Left lung (tissue), 10 donors: ENCODE measurements around the gene IPO5. TPM values are rescaled to one million over a fixed set of nuclear protein-coding genes. Genes with fewer than 3 reads are reported as not detected.
A peak's percentile ranks its signal among the peaks of the same experiment; 100 is the strongest.

Experiments used
- ATAC-seq: fragments of 200-7000 bp; cut with Tn5 transposase; one replicate; pipeline ENCODE4 v1.9.1; 2020; ENCODE audit warnings: moderate library complexity
- DNase-seq, 4 donors: peaks; one replicate each; pipeline ENCODE4 v3.0.0-alpha.2; 2013 to 2020
- H3K27ac ChIP-seq, 2 donors: fragments of 200-600 bp; sonication (generic) in 1 of 2; one replicate each; pipeline versions ENCODE4 v1.5.0 to v1.8.0; 2020 to 2021
- H3K27me3 ChIP-seq, 2 donors: fragments of 200-600 bp; sonication (generic) in 1 of 2; one replicate each; pipeline versions ENCODE4 v1.5.0 to v1.8.0; 2020 to 2021
- H3K36me3 ChIP-seq, 2 donors: fragments of 200-600 bp; sonication (generic) in 1 of 2; one replicate each; pipeline versions ENCODE4 v1.5.0 to v1.8.0; 2020 to 2021
- H3K4me1 ChIP-seq, 2 donors: fragments of 200-600 bp; one replicate each; pipeline ENCODE4 v1.8.0; 2021
- H3K4me3 ChIP-seq, 2 donors: fragments of 200-600 bp; sonication (generic) in 1 of 2; one replicate each; pipeline versions ENCODE4 v1.5.0 to v1.8.0; 2020 to 2021; ENCODE audit warnings: mild to moderate bottlenecking in 1 of 2
- H3K9me3 ChIP-seq, 2 donors: fragments of 200-600 bp; sonication (generic) in 1 of 2; one replicate each; pipeline versions ENCODE4 v1.5.0 to v1.8.0; 2020 to 2021
- intact Hi-C, 2 donors: fragments of 100-400 bp; cut with DNase I; formaldehyde crosslinking; loops; one replicate each; pipeline versions ENCODE4 v1.11.2 to v1.14.2; 2022
- polyA plus RNA-seq, 6 donors: library from polyadenylated mRNA; unstranded; fragments of 120-200 nt; gene quantifications; one replicate each; pipeline ENCODE4 v1.2.1, GENCODE V29; 2013; ENCODE audit not compliant: insufficient read length in 6 of 6
- total RNA-seq, 2 donors: library from RNA; stranded (reverse); fragmentation: NEBNext Ultra II Directional; extraction: Animal tissue kit (Norgen Biotek cat#: 25700); gene quantifications; one replicate each; pipeline ENCODE4 v1.2.1, GENCODE V29; 2021
- TF ChIP-seq, protein P1 (sequence below), 2 donors: fragments of 200-600 bp; sonication (generic) in 1 of 2; IDR thresholded peaks; one replicate each; pipeline versions ENCODE4 v1.5.0 to v1.8.0; 2021; ENCODE audit warnings: antibody characterized with exemption in 2 of 2
- donor health status: DM: no; HTN: yes; CAD: no.
- donor health status: DM: no; HTN: no; CAD: no.

IPO5 gene
- total and polyA plus RNA-seq, 8 donors: 74.5 to 170 (median 157) TPM

DNA sequence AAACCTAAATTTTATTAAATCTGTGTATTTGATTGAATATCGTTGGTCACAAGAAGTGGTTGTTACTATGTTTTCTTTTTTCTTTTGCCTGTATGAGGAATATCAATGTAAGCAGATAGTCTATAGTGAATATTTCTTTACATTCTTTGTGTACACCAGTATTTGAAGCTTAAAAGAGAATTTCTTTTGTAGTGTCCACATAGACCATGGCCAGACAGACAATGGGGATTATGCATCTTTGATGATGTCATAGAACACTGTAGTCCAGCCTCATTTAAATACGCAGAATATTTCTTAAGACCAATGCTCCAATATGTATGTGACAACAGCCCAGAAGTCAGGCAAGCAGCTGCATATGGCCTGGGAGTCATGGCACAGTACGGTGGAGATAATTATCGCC is 64.8 kb downstream of the IPO5 start:
- DNase-seq (no peak), ATAC-seq (no peak)
- no peaks in the 10 kb centered on the region for H3K9me3 ChIP-seq
- intact Hi-C loops: no loop called here
- no peaks in the 10 kb centered on the region for H3K27me3 ChIP-seq
- TF ChIP-seq, protein P1, sequence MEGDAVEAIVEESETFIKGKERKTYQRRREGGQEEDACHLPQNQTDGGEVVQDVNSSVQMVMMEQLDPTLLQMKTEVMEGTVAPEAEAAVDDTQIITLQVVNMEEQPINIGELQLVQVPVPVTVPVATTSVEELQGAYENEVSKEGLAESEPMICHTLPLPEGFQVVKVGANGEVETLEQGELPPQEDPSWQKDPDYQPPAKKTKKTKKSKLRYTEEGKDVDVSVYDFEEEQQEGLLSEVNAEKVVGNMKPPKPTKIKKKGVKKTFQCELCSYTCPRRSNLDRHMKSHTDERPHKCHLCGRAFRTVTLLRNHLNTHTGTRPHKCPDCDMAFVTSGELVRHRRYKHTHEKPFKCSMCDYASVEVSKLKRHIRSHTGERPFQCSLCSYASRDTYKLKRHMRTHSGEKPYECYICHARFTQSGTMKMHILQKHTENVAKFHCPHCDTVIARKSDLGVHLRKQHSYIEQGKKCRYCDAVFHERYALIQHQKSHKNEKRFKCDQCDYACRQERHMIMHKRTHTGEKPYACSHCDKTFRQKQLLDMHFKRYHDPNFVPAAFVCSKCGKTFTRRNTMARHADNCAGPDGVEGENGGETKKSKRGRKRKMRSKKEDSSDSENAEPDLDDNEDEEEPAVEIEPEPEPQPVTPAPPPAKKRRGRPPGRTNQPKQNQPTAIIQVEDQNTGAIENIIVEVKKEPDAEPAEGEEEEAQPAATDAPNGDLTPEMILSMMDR (IDR thresholded peaks at IDR 0.05): no peak
- no peak overlapping the region for H3K27ac ChIP-seq
- H3K36me3 ChIP-seq: peaks cover 0 to 87% of the 10 kb centered on the region in 2 donors
- no peaks in the 10 kb centered on the region for H3K4me1 ChIP-seq
- H3K4me3 ChIP-seq: no peak overlapping the region

DNA sequence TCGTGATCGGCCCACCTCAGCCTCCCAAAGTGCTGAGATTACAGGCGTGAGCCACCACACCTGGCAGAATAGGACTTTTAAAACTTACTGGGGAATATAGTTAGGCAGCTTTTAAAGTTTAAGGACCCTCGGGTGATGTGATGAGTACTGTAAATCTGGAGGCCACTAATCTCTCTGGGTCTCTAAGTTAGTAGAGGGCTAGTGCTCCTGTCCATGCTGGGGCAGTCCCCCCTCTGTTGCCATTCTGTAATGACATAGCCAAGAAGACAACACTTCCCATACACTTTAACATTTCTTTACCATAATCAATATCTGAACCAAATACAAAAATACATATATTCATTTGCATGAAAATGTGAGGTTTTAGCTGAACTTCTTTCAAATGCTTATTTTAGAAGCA is 65.7 kb downstream of the IPO5 start:
- ATAC-seq (no peak), DNase-seq (no peak)
- Histone ChIP-seq H3K9me3 (no peaks in the 10 kb centered on the region), H3K4me1 (no peaks in the 10 kb centered on the region), H3K4me3 (no peak overlapping the region), H3K36me3 (peaks cover 0 to 83% of the 10 kb centered on the region in 2 donors), H3K27me3 (no peaks in the 10 kb centered on the region), H3K27ac (no peak overlapping the region)
- intact Hi-C loops: no loop called here
- TF ChIP-seq, protein P1 (IDR thresholded peaks at IDR 0.05): no peak

DNA sequence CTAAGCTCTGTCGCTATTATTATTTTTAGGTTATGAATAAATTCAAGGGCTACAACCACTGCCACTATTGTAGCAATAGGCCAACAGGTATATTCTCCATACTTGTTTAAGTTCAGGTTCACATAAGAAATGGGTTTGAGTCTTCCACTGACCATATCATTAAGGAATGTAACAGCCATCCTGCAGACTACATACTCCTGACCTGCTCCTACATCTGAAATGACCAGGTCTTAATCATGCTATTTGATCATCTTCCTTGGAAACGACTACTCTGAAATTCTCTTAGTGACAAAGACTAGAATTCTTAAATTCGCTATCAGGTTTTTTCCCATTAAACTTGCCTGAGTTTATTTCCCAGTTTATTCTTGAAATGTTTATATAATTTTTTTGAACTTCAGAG is 66.8 kb downstream of the IPO5 start:
- Histone ChIP-seq H3K36me3 (peaks cover 0 to 81% of the 10 kb centered on the region in 2 donors), H3K9me3 (no peaks in the 10 kb centered on the region), H3K4me3 (no peak overlapping the region), H3K27me3 (no peaks in the 10 kb centered on the region), H3K27ac (no peak overlapping the region), H3K4me1 (no peaks in the 10 kb centered on the region)
- ATAC-seq (no peak), DNase-seq (no peak)
- TF ChIP-seq, protein P1 (IDR thresholded peaks at IDR 0.05): no peak
- intact Hi-C loops: no loop called here

DNA sequence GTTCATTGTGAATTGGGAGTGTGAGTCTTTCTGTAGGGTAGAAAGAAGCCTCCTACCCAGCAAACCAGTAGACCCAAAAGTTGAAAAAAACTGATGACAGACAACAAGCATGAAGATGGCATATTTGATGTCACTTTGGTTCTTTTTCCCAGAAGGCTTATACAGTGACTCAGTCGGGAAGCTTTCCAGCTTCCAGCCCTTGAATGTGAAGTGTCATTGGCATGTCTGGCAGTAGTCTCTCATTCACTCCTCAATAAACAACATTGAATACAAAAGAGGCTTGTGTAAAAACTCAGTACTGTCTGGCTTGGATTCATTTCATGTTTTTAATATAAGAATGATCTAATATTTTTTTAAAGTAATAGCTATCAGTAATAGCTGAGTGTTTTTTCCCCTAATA is 68.7 kb downstream of the IPO5 start:
- H3K27me3 ChIP-seq: no peaks in the 10 kb centered on the region
- DNase-seq (peak in 1 of 4 donors; percentile 36), ATAC-seq (peak; percentile 90)
- no peak overlapping the region for H3K27ac ChIP-seq
- TF ChIP-seq, protein P1 (IDR thresholded peaks at IDR 0.05): no peak
- no peaks in the 10 kb centered on the region for H3K9me3 ChIP-seq
- H3K36me3 ChIP-seq: peaks cover 0 to 62% of the 10 kb centered on the region in 2 donors
- H3K4me1 ChIP-seq: no peaks in the 10 kb centered on the region
- H3K4me3 ChIP-seq: no peak overlapping the region
- intact Hi-C loops: no loop called here

DNA sequence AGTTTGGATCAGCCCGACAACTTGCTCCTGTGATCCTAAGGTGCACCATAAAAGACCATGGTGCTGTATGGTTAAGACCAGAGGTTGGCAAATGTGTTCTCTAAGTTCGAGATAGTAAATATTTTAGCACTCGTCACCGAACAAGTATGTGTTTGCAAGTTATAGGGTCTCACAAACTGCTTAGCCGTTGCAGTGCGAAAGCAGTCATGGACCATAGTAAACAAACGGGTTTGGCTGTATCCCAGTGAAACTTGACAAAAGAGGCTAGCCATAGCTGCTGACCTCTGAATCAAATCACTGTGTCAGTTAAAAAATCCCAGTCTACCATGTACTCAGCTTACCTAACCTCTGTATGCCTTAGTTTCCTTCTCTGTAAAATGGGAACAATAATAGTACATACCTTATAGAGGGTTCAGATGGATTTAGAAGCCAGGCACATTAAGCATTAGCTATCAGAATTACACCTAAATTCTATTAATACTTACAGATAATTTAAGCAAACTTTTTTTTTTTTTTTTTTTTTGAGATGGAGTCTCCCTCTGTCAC is 72.1 kb downstream of the IPO5 start:
- ATAC-seq (no peak), DNase-seq (no peak)
- no peak overlapping the region for H3K27ac ChIP-seq
- no peak overlapping the region for H3K4me3 ChIP-seq
- intact Hi-C loops: no loop called here
- no peaks in the 10 kb centered on the region for H3K27me3 ChIP-seq
- H3K9me3 ChIP-seq: no peaks in the 10 kb centered on the region
- TF ChIP-seq, protein P1 (IDR thresholded peaks at IDR 0.05): no peak
- H3K4me1 ChIP-seq: no peaks in the 10 kb centered on the region
- H3K36me3 ChIP-seq: peaks cover 0 to 29% of the 10 kb centered on the region in 2 donors
